SK-N-MC (cell line): ENCODE data around the gene VASP.
A peak's percentile ranks its signal among the peaks of the same experiment; 100 is the strongest.

Experiments used
- DNase-seq: peaks from one replicate; pipeline ENCODE4 v3.0.0-alpha.2; 2011; ENCODE audit warnings: low read depth, low spot score
- H3K27ac ChIP-seq: fragments of 200-600 bp; sonication (generic); 2 replicates; pipeline ENCODE4 v1.5.1; 2016; ENCODE audit warnings: mixed run types
- H3K36me3 ChIP-seq: fragments of 200-600 bp; sonication (generic); 2 replicates; pipeline ENCODE4 v1.6.1; 2017; ENCODE audit warnings: antibody characterized with exemption, low read length, mixed read lengths; ENCODE audit not compliant: insufficient read depth
- H3K4me3 ChIP-seq: fragments of 200-600 bp; sonication (generic); 2 replicates; pipeline ENCODE4 v1.5.1; 2016
- H3K9ac ChIP-seq: fragments of 200-600 bp; sonication (generic); 2 replicates; pipeline ENCODE4 v1.8.0; 2017; ENCODE audit warnings: mixed run types, mixed read lengths; ENCODE audit not compliant: insufficient read length
- H3K9me3 ChIP-seq: fragments of 200-600 bp; sonication (generic); 2 replicates; pipeline ENCODE4 v1.6.1; 2017; ENCODE audit warnings: low read depth, mild to moderate bottlenecking, antibody characterized with exemption, low read length, moderate library complexity, mixed read lengths
- EZH2 ChIP-seq: fragments of 200-600 bp; sonication (generic); IDR thresholded peaks from one replicate; pipeline ENCODE4 v1.6.1; 2017; ENCODE audit warnings: antibody characterized with exemption
- FOXP2 ChIP-seq: optimal IDR thresholded peaks from 2 replicates; pipeline ENCODE3; 2011; ENCODE audit warnings: mild to moderate bottlenecking, moderate library complexity; ENCODE audit not compliant: insufficient read depth; ENCODE audit errors: extremely low read length, control extremely low read depth
- POLR2AphosphoS5 ChIP-seq: IDR thresholded peaks from 2 replicates; pipeline ENCODE4 v1.6.1; 2012; ENCODE audit warnings: mild to moderate bottlenecking, low read depth, low read length, borderline replicate concordance

VASP gene

DNA sequence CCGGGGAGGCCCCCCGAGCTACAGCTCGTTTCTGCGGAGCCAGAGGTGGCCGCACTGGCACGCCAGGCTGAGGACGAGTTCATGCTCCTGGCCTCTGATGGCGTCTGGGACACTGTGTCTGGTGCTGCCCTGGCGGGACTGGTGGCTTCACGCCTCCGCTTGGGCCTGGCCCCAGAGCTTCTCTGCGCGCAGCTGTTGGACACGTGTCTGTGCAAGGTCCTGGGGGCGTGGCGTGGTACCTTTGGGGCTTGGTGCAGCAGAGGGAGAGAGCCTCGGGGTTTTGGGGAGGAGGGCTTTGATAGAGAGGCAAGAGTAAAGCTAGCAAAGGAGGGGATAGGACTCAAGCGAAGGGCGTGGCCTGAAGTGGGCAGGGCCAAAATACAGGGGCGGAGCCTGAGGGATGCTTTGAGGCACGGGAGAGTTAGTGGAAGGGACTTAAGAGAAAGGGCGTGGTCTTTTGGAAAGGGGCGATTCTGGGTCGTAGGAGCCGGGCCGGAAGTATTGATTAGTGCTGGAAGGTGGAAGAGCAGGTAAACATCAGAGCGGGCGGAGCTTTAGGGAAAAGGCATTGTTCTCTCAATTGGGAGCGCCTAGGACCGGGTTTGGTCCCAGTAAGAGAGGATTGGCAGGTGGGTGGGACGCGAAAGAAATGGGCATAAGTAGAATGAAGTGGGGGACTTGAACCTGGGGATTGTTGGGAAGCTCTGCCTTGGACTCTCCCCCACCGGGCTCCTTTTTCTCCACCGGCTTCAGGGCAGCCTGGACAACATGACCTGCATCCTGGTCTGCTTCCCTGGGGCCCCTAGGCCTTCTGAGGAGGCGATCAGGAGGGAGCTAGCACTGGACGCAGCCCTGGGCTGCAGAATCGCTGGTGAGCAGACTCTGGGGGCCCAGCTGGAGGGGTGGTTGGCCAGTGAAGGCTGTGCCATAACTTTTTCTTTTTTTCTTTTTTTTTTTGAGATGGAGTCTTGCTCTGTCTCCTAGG is 7.8 kb upstream of the VASP start:
- Histone ChIP-seq H3K36me3 (no peaks in the 10 kb centered on the region), H3K9me3 (no peaks in the 10 kb centered on the region), H3K4me3 (peak overlapping the region; percentile 72), H3K27ac (no peak overlapping the region), H3K9ac (no peak overlapping the region)
- TF ChIP-seq POLR2AphosphoS5 (no peak), EZH2 (no peak), FOXP2 (no peak)
- peak; percentile 50 for DNase-seq

DNA sequence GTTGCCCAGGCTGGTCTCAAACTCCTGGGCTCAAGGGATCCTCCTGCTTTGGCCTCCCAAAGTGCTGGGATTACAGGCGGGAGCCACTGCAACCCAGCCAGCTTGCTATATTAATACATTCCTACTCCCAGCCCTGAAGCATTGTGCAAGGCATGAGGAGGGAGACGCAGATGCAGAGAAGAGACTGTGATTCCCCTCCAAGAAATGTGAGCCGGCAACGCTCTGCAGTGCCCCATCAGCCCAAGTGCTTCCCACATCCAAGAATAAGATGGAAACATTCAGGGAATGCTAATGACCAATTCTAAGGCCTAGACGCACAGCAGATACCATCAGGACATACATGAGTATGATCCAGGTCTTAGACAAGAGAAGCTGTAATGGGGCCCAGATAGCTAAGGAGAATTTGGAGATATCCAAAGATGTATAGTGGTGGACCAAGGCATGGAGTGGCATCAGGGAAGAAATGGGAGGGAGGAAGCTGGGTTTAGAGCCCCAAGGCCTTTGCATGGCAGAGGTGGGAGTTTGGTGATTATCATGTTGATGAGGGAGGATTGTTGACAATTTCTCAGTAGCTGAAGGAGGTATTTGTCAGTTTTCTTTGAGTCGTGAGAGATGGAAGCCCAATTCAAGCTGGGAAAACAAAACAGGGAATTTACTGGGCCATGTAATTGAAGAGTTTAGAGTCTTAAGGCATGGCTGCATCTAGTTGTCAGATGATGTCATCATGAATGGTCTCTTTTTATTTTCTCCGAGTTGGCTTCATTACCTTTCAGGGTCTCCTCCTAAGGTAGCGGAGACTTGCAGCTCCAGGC is 6.2 kb upstream of the VASP start:
- Histone ChIP-seq H3K9me3 (no peaks in the 10 kb centered on the region), H3K4me3 (no peak overlapping the region), H3K36me3 (no peaks in the 10 kb centered on the region), H3K27ac (no peak overlapping the region), H3K9ac (no peak overlapping the region)
- TF ChIP-seq POLR2AphosphoS5: no peak
- no peak for TF ChIP-seq FOXP2
- no peak for TF ChIP-seq EZH2
- DNase-seq: no peak

DNA sequence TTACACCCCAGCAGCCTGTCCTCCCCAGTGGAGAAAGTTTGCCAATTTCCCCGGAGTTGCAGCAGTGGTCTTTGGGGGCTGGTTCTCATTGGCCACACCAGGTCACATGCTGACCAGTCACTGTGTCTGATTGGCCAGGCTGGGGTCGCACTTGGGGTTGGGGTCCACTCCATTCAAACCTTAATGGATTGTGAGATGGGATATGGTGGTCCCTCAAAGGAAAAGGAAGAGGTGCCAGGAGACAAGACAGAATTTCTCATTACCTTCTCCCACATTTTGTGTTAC is 5.6 kb upstream of the VASP start:
- H3K9me3 ChIP-seq: no peaks in the 10 kb centered on the region
- TF ChIP-seq POLR2AphosphoS5: no peak
- no peak for TF ChIP-seq EZH2
- no peak for TF ChIP-seq FOXP2
- no peak overlapping the region for H3K4me3 ChIP-seq
- DNase-seq: no peak
- H3K9ac ChIP-seq: no peak overlapping the region
- H3K36me3 ChIP-seq: no peaks in the 10 kb centered on the region
- no peak overlapping the region for H3K27ac ChIP-seq

DNA sequence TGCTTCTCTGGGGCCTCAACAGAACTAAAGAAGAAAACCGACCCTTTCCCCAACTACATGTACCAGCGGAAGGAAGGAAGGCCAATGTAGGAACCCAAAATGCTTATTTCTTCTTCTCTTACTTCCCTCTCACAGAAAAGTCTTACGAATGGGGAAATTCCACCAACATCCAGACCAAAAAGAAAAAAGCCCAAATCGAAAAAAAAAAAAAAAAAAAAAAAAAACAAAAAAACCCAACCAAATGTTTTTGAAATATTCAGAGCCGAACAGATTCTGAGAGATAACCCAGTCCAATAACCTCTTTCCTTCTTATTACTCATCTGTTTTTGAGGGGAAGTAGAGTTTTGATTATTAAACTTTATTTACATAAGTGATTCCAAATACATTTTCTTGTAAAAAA is 5.2 kb upstream of the VASP start:
- TF ChIP-seq POLR2AphosphoS5 (no peak), FOXP2 (no peak), EZH2 (no peak)
- H3K27ac ChIP-seq: no peak overlapping the region
- no peak overlapping the region for H3K4me3 ChIP-seq
- DNase-seq: no peak
- H3K9ac ChIP-seq: no peak overlapping the region
- H3K9me3 ChIP-seq: no peaks in the 10 kb centered on the region
- no peaks in the 10 kb centered on the region for H3K36me3 ChIP-seq

DNA sequence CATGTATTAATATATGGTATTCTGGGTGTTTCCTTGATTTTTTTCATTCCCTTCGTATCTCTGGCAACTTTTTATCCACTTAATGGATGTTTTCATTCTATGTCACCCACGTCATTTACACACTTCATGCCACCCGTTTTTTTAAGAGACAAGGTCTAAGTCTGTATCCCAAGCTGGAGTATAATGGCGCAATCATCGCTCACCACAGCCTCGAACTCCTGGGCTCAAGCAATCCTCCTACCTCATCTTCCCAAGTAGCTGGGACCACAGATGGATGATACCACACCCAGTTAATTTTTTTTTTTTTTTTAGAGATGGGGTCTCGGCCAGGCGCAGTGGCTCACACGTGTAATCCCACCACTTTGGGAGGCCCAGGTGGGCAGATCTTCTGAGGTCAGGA is 3.4 kb upstream of the VASP start:
- Histone ChIP-seq H3K36me3 (no peaks in the 10 kb centered on the region), H3K9ac (no peak overlapping the region), H3K27ac (no peak overlapping the region), H3K9me3 (no peaks in the 10 kb centered on the region), H3K4me3 (no peak overlapping the region)
- DNase-seq: no peak
- TF ChIP-seq EZH2: no peak
- no peak for TF ChIP-seq FOXP2
- TF ChIP-seq POLR2AphosphoS5: no peak

DNA sequence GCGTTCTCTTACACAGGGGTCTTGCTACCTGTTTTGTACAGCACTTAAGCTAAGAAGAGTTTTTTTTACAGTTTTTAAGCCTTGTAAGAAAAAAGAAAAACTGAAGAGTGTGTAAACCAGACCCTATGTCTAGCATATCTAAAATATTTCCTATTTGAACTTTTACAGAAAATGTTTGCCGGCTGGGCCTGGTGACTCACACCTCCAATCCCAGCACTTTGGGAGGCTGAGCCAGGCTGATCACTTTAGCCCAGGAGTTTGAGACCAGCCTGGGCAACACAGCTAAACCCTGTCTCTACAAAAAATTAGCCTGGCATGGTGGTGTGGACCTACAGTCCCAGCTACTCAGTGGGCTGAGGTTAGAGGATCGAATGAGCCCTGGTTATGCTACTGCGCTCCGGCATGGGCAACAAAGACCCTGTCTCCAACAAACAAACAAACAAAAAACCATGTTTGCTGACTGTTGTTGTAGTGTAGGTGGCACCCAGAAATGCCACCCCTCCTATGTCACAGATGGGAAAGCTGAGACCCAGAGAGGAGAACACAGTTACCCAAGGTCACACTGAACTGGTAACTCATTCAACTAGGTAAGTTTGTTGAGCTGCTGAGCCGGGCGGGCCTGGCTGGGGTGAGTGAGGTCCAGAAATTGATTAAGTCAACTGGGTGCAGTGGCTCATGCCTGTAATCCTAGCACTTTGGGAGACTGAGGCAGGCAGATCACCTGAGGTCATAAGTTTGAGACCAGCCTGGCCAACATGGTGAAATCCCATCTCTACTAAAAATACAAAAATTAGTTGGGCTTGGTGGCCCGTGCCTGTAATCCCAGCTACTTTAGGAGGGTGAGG is 1.9 kb upstream of the VASP start:
- Histone ChIP-seq H3K36me3 (no peaks in the 10 kb centered on the region), H3K9me3 (no peaks in the 10 kb centered on the region), H3K27ac (no peak overlapping the region), H3K4me3 (no peak overlapping the region), H3K9ac (no peak overlapping the region)
- no peak for TF ChIP-seq POLR2AphosphoS5
- TF ChIP-seq FOXP2: no peak
- no peak for TF ChIP-seq EZH2
- DNase-seq: no peak

DNA sequence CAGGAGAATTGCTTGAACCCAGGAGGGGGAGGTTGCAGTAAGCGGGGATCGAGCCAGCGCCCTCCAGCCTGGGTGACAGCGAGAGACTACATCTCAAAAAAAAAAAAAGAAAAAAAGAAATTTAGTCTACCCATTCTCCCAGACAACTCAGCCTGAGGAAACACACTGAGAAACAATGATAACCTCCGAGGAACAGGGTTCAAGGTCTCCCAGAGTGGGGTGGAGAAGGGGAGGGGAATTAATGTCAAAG is 1.4 kb upstream of the VASP start:
- no peak for DNase-seq
- H3K9me3 ChIP-seq: no peaks in the 10 kb centered on the region
- H3K27ac ChIP-seq: no peak overlapping the region
- H3K9ac ChIP-seq: no peak overlapping the region
- no peaks in the 10 kb centered on the region for H3K36me3 ChIP-seq
- H3K4me3 ChIP-seq: peak overlapping the region; percentile 85
- no peak for TF ChIP-seq EZH2
- TF ChIP-seq FOXP2: no peak
- TF ChIP-seq POLR2AphosphoS5: no peak
